ENCODE measurements around the gene JCHAIN. TPM values are rescaled to one million over a fixed set of nuclear protein-coding genes. Genes with fewer than 3 reads are reported as not detected.
A peak's percentile ranks its signal among the peaks of the same experiment; 100 is the strongest.
"Not testable (repeated sequence)": the region's sequence is repeated elsewhere in the genome, so short reads cannot be mapped to it uniquely, and the experiment has no call there.

Gene JCHAIN
- total RNA-seq, 4 donors from 2014 or later, result 2.0 to 138 (median 29.0) TPM; not detected in 1

GRCh38 chr4:70660106-70660505 lies 6.2 kb downstream of the JCHAIN start:
- Histone ChIP-seq H3K27ac (no peak overlapping the region), H3K36me3 (no peaks in the 10 kb centered on the region), H3K9me3 (no peaks in the 10 kb centered on the region), H3K4me1 (no peaks in the 10 kb centered on the region), H3K27me3 (no peaks in the 10 kb centered on the region), H3K4me3 (no peak overlapping the region)
- WGBS, 2 donors, result 83 to 91% methylated on average over 4 of the region's 4 CpGs
- DNase-seq, result no peak
- TF ChIP-seq POLR2A (IDR thresholded peaks at IDR 0.05), result no peak
- TF ChIP-seq, protein P1, sequence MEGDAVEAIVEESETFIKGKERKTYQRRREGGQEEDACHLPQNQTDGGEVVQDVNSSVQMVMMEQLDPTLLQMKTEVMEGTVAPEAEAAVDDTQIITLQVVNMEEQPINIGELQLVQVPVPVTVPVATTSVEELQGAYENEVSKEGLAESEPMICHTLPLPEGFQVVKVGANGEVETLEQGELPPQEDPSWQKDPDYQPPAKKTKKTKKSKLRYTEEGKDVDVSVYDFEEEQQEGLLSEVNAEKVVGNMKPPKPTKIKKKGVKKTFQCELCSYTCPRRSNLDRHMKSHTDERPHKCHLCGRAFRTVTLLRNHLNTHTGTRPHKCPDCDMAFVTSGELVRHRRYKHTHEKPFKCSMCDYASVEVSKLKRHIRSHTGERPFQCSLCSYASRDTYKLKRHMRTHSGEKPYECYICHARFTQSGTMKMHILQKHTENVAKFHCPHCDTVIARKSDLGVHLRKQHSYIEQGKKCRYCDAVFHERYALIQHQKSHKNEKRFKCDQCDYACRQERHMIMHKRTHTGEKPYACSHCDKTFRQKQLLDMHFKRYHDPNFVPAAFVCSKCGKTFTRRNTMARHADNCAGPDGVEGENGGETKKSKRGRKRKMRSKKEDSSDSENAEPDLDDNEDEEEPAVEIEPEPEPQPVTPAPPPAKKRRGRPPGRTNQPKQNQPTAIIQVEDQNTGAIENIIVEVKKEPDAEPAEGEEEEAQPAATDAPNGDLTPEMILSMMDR (IDR thresholded peaks at IDR 0.05), result no peak
- intact Hi-C loops (cut with DNase I), result no loop called here

GRCh38 chr4:70658418-70658817 lies 7.9 kb downstream of the JCHAIN start:
- TF ChIP-seq, protein P1 (IDR thresholded peaks at IDR 0.05), result no peak
- TF ChIP-seq POLR2A (IDR thresholded peaks at IDR 0.05), result no peak
- intact Hi-C loops (cut with DNase I), result loop anchor here (10.0 kb wide), 1 partner anchor 366 kb away; no protein-coding TSS in a partner anchor
- Histone ChIP-seq H3K27ac (no peak overlapping the region), H3K4me1 (no peaks in the 10 kb centered on the region), H3K36me3 (no peaks in the 10 kb centered on the region), H3K27me3 (no peaks in the 10 kb centered on the region), H3K9me3 (no peaks in the 10 kb centered on the region), H3K4me3 (no peak overlapping the region)
- no peak for DNase-seq
- WGBS, 2 donors, result 46 to 51% methylated on average over 3 of the region's 3 CpGs

DNA sequence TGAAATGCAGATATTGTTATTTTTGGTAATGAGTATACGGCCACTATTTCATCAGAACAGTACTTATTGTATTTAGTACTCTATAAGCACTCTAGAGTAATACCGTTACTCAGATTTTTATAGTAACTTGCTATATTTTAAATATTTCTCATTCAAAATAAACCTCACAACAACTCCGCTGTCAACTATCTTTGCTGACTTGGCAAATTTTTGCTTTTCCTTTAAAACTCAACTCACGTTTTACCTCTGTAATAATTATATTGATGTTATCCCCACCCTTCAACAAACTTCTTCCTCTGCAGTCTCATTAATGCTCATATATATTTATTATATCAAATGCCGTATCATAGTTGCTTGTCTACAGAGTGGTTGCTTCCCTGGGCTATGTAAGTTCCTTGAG lies 9.0 kb downstream of the JCHAIN start:
- Histone ChIP-seq H3K4me3 (no peak overlapping the region), H3K27ac (no peak overlapping the region), H3K9me3 (no peaks in the 10 kb centered on the region), H3K4me1 (no peaks in the 10 kb centered on the region), H3K27me3 (no peaks in the 10 kb centered on the region), H3K36me3 (no peaks in the 10 kb centered on the region)
- no peak for DNase-seq
- TF ChIP-seq, protein P1 (IDR thresholded peaks at IDR 0.05), result no peak
- no peak for TF ChIP-seq POLR2A (IDR thresholded peaks at IDR 0.05)
- intact Hi-C loops (cut with DNase I), result loop anchor here (10.0 kb wide), 1 partner anchor 367 kb away; no protein-coding TSS in a partner anchor
- 82 to 85% methylated on average over 5 of the region's 5 CpGs for WGBS, 2 donors

- Histone ChIP-seq H3K9me3 (no peaks in the 10 kb centered on the region), H3K36me3 (no peaks in the 10 kb centered on the region), H3K4me3 (no peak overlapping the region), H3K27me3 (no peaks in the 10 kb centered on the region), H3K27ac (no peak overlapping the region), H3K4me1 (no peaks in the 10 kb centered on the region)
- WGBS, 2 donors, result 59 to 67% methylated on average over 5 of the region's 5 CpGs
- TF ChIP-seq, protein P1 (IDR thresholded peaks at IDR 0.05), result no peak
- TF ChIP-seq POLR2A (IDR thresholded peaks at IDR 0.05), result no peak
- intact Hi-C loops (cut with DNase I), result loop anchor here (10.0 kb wide), 1 partner anchor 370 kb away; no protein-coding TSS in a partner anchor
- DNase-seq, result no peak
Observed at GRCh38 chr4:70654605-70655011, 11.7 kb downstream of the JCHAIN start.

- intact Hi-C loops (cut with DNase I), result loop anchor here (10.0 kb wide), 1 partner anchor 373 kb away; no protein-coding TSS in a partner anchor
- 0 to 11% methylated on average over 4 of the region's 4 CpGs for WGBS, 2 donors
- TF ChIP-seq POLR2A (IDR thresholded peaks at IDR 0.05), result no peak
- TF ChIP-seq, protein P1 (IDR thresholded peaks at IDR 0.05), result peak; percentile 15 to 69 (median 58)
- Histone ChIP-seq H3K4me1 (no peaks in the 10 kb centered on the region), H3K36me3 (no peaks in the 10 kb centered on the region), H3K27me3 (no peaks in the 10 kb centered on the region), H3K9me3 (no peaks in the 10 kb centered on the region), H3K4me3 (peak overlapping the region in 1 of 4 donors; percentile 26), H3K27ac (no peak overlapping the region)
- DNase-seq, result no peak
Observed at GRCh38 chr4:70651864-70652506, 14.3 kb downstream of the JCHAIN start.

GRCh38 chr4:70650741-70651140 lies 15.6 kb downstream of the JCHAIN start:
- 78 to 84% methylated on average over 4 of the region's 4 CpGs for WGBS, 2 donors
- H3K27ac ChIP-seq, H3K9me3 ChIP-seq, H3K36me3 ChIP-seq, DNase-seq, H3K27me3 ChIP-seq, H3K4me1 ChIP-seq, H3K4me3 ChIP-seq: not testable (repeated sequence)
- intact Hi-C loops (cut with DNase I), result loop anchor here (10.0 kb wide), 1 partner anchor 374 kb away; no protein-coding TSS in a partner anchor

Data from esophagus squamous epithelium (tissue), 5 donors.